Measurements from ENCODE around the gene ACOX3.

ACOX3 gene

GRCh38 chr4:8431553-8431952 lies 9.0 kb downstream of the ACOX3 start:
- H3K9me3 ChIP-seq (ENCODE audit: insufficient read depth, low read depth, low read length): no peaks in the 10 kb centered on the region
- H3K9me2 ChIP-seq (replicated peaks; ENCODE audit: low read depth, low read length): no peaks in the 10 kb centered on the region
- H3K4me1 ChIP-seq (ENCODE audit: insufficient read depth, low read length, poor library complexity, severe bottlenecking): peaks cover 4% of the 10 kb centered on the region
- no peaks in the 10 kb centered on the region for H4K20me1 ChIP-seq (ENCODE audit: insufficient read depth, low read length, poor library complexity, severe bottlenecking)
- H3K79me2 ChIP-seq (ENCODE audit: insufficient read depth, low read length): peaks cover 6% of the 10 kb centered on the region; the same call in 1 of the 2 replicates
- H3K36me3 ChIP-seq (ENCODE audit: insufficient read depth, low read length): no peaks in the 10 kb centered on the region
- no peaks in the 10 kb centered on the region for H3K27me3 ChIP-seq (ENCODE audit: insufficient read depth, low read length, poor library complexity, severe bottlenecking)
- no peak overlapping the region for H2AFZ ChIP-seq (ENCODE audit: low read length)
- no peak overlapping the region for H3K9ac ChIP-seq (ENCODE audit: low read depth, low read length, poor library complexity, severe bottlenecking)
- TF ChIP-seq EZH2phosphoT487 (IDR thresholded peaks at IDR 0.05; ENCODE audit: borderline replicate concordance) (no peak), CTCF (conservative IDR thresholded peaks at IDR 0.05; ENCODE audit: low read length) (no peak)
- no peak overlapping the region for H3K4me2 ChIP-seq (ENCODE audit: low read depth, low read length, poor library complexity, severe bottlenecking)
- H3F3A ChIP-seq (ENCODE audit: low read depth): no peaks in the 10 kb centered on the region
- no peak overlapping the region for H3K4me3 ChIP-seq (ENCODE audit: low read length, poor library complexity, severe bottlenecking)

GRCh38 chr4:8428288-8429097 lies 12.0 kb downstream of the ACOX3 start:
- Histone ChIP-seq H3K27me3 (ENCODE audit: insufficient read depth, low read length, poor library complexity, severe bottlenecking) (no peaks in the 10 kb centered on the region), H3K79me2 (ENCODE audit: insufficient read depth, low read length) (peaks cover 6% of the 10 kb centered on the region; the same call in 1 of the 2 replicates), H3K9me2 (replicated peaks; ENCODE audit: low read depth, low read length) (no peaks in the 10 kb centered on the region), H3K9ac (ENCODE audit: low read depth, low read length, poor library complexity, severe bottlenecking) (peak overlapping the region; percentile 89), H3K4me2 (ENCODE audit: low read depth, low read length, poor library complexity, severe bottlenecking) (peak overlapping the region; percentile 82), H4K20me1 (ENCODE audit: insufficient read depth, low read length, poor library complexity, severe bottlenecking) (no peaks in the 10 kb centered on the region), H3K4me3 (ENCODE audit: low read length, poor library complexity, severe bottlenecking) (peak overlapping the region; percentile 92), H2AFZ (ENCODE audit: low read length) (peak overlapping the region; percentile 94), H3K9me3 (ENCODE audit: insufficient read depth, low read depth, low read length) (no peaks in the 10 kb centered on the region), H3K36me3 (ENCODE audit: insufficient read depth, low read length) (no peaks in the 10 kb centered on the region), H3F3A (ENCODE audit: low read depth) (no peaks in the 10 kb centered on the region), H3K4me1 (ENCODE audit: insufficient read depth, low read length, poor library complexity, severe bottlenecking) (peaks cover 7% of the 10 kb centered on the region)
- TF ChIP-seq CTCF (conservative IDR thresholded peaks at IDR 0.05; ENCODE audit: low read length) (peak; percentile 57), EZH2phosphoT487 (IDR thresholded peaks at IDR 0.05; ENCODE audit: borderline replicate concordance) (no peak)

- Histone ChIP-seq H3K79me2 (ENCODE audit: insufficient read depth, low read length) (peaks cover 6% of the 10 kb centered on the region; the same call in 1 of the 2 replicates), H2AFZ (ENCODE audit: low read length) (peak overlapping the region; percentile 94), H4K20me1 (ENCODE audit: insufficient read depth, low read length, poor library complexity, severe bottlenecking) (no peaks in the 10 kb centered on the region), H3K4me1 (ENCODE audit: insufficient read depth, low read length, poor library complexity, severe bottlenecking) (peaks cover 7% of the 10 kb centered on the region), H3K9me3 (ENCODE audit: insufficient read depth, low read depth, low read length) (no peaks in the 10 kb centered on the region), H3K9me2 (replicated peaks; ENCODE audit: low read depth, low read length) (no peaks in the 10 kb centered on the region), H3F3A (ENCODE audit: low read depth) (no peaks in the 10 kb centered on the region), H3K27me3 (ENCODE audit: insufficient read depth, low read length, poor library complexity, severe bottlenecking) (no peaks in the 10 kb centered on the region), H3K36me3 (ENCODE audit: insufficient read depth, low read length) (no peaks in the 10 kb centered on the region), H3K4me2 (ENCODE audit: low read depth, low read length, poor library complexity, severe bottlenecking) (peak overlapping the region; percentile 82), H3K9ac (ENCODE audit: low read depth, low read length, poor library complexity, severe bottlenecking) (peak overlapping the region; percentile 89), H3K4me3 (ENCODE audit: low read length, poor library complexity, severe bottlenecking) (peak overlapping the region; percentile 92)
- TF ChIP-seq CTCF (conservative IDR thresholded peaks at IDR 0.05; ENCODE audit: low read length) (no peak), EZH2phosphoT487 (IDR thresholded peaks at IDR 0.05; ENCODE audit: borderline replicate concordance) (no peak)
These were observed 12.7 kb downstream of the ACOX3 start for GRCh38 chr4:8427761-8428287.
